Measurements from ENCODE around the gene CUX1.

- TF ChIP-seq E2F1 (CRISPR knock-in tag; IDR thresholded peaks at IDR 0.05) (no peak), ESRRA (CRISPR knock-in tag; IDR thresholded peaks at IDR 0.05; ENCODE audit: borderline replicate concordance) (no peak), ZNF263 (CRISPR knock-in tag; IDR thresholded peaks at IDR 0.05; ENCODE audit: low read depth) (no peak), NR2C2 (CRISPR knock-in tag; IDR thresholded peaks at IDR 0.05) (no peak), STAT6 (CRISPR knock-in tag; conservative IDR thresholded peaks at IDR 0.05; ENCODE audit: low read depth) (no peak), USF2 (CRISPR knock-in tag; IDR thresholded peaks at IDR 0.05) (no peak), KAT7 (CRISPR knock-in tag; IDR thresholded peaks at IDR 0.05; ENCODE audit: borderline replicate concordance) (no peak), CREM (CRISPR knock-in tag; IDR thresholded peaks at IDR 0.05) (no peak)
These were observed 130.5 kb downstream of the CUX1 start for GRCh38 chr7:101947899-101948298.
